Measurements from ENCODE around the gene SLC6A9.

The SLC6A9 gene

DNA sequence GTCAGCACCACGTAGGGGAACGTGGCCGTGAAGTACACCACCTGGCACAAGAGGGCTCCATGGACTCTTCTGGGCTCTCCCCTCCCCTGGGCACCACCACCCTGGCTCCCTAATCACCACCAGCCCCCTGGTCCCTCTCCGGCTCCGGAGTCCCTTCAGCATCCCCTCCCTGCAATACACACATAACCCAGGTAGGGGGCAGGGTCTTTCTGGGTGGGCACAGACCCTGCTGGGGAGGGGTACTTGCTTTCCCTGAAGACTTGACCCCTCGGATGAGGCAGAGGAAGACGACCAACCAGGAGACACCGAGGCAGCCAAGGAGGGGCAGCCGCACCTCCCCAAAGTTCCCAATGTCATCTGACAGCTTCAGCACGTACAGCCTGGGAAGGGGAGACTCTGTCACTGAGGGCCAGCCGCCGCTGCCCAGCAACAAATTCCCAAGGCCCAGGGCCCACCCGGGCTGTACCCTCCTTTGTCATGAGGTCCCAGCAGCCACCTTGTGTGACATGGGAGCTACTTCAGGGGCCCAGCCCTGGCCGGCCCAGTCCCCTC lies 28.6 kb downstream of the SLC6A9 start:
- Histone ChIP-seq H2BK5ac (ENCODE audit: low read length) (no peak overlapping the region), H3K27me3 (ENCODE audit: insufficient read depth, low read length, poor library complexity) (no peaks in the 10 kb centered on the region), H3K9ac (ENCODE audit: low read length) (no peak overlapping the region), H2BK120ac (ENCODE audit: low read depth, low read length) (no peak overlapping the region), H3K18ac (ENCODE audit: low read length) (no peak overlapping the region), H2BK15ac (replicated peaks; ENCODE audit: low read depth) (no peak overlapping the region), H3K27ac (ENCODE audit: low read depth, low read length) (no peak overlapping the region), H3K79me1 (ENCODE audit: low read length) (no peaks in the 10 kb centered on the region), H4K8ac (ENCODE audit: low read depth, low read length) (no peak overlapping the region), H3K79me2 (ENCODE audit: control insufficient read depth, insufficient read depth, low read length) (no peaks in the 10 kb centered on the region), H3K23ac (ENCODE audit: low read length) (no peak overlapping the region), H3K36me3 (ENCODE audit: control insufficient read depth, insufficient read depth, low read length) (peaks cover 2% of the 10 kb centered on the region), H4K5ac (ENCODE audit: low read length) (no peak overlapping the region), H2AK5ac (ENCODE audit: low read length) (no peak overlapping the region), H3K4ac (ENCODE audit: low read depth, low read length) (no peak overlapping the region), H3K4me3 (ENCODE audit: low read length) (no peak overlapping the region), H3K4me1 (ENCODE audit: control insufficient read depth, low read depth, low read length) (no peaks in the 10 kb centered on the region), H3K4me2 (ENCODE audit: low read length) (no peak overlapping the region), H3K56ac (ENCODE audit: low read length) (no peak overlapping the region)
- WGBS (ENCODE audit: extremely low coverage, insufficient coverage, low lambda C conversion rate) = no CpG with 5 or more reads among the region's 14 CpGs
- DNase-seq = no peak

DNA sequence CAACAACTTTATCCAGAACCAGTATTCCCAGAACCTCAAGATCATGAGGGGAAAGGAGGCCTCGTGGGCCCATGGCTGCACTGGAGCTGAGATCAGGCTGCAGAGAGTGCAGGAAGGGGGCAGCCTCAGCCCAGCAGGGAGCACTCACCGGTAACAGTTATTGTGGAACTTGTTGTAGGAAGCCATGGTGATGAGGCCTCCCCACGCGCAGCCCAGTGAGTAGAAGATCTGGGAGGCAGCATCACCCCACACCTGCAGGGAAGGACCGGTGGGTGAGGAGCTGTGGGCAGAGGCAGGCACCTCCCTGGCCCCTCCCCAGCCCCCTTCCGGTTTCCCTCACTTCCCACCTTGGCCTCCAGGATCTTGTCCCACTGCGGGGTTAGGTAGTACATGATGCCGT lies 29.1 kb downstream of the SLC6A9 start:
- Histone ChIP-seq H3K23ac (ENCODE audit: low read length) (no peak overlapping the region), H3K9ac (ENCODE audit: low read length) (no peak overlapping the region)

DNA sequence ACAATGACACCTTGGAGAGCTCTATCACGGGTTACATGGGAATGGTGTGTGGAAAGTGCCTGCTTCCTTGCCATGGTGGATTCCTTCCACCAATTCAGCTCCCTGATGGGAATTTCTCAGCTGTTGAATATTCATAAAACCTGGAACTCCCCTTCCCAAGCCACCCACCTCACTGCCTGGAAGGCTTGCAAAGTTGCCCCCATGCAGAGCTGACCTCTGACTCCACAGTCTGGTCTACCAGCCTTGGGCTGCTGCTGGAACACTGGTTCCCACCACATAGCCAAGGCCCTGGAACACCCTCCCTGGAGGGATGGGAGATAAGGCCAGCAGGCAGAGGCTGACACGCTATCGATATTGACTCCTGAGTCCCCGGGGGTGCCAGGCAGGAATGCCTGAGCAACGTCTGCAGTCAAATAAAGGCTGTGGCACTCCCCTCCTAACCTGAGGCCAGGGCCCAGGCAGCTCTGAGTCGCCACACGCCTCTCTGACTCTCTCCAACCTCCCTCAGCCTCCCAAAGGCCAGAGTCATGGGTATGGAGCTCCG lies 31.1 kb downstream of the SLC6A9 start:
- peak overlapping the region; percentile 80 for H2BK5ac ChIP-seq (ENCODE audit: low read length)
- no CpG with 5 or more reads among the region's 8 CpGs for WGBS (ENCODE audit: extremely low coverage, insufficient coverage, low lambda C conversion rate)
- no peak overlapping the region for H4K5ac ChIP-seq (ENCODE audit: low read length)
- peak; percentile 97 for DNase-seq
- H3K4ac ChIP-seq (ENCODE audit: low read depth, low read length) = no peak overlapping the region
- peak overlapping the region; percentile 18 for H3K56ac ChIP-seq (ENCODE audit: low read length)
- H3K9ac ChIP-seq (ENCODE audit: low read length) = no peak overlapping the region
- peak overlapping the region; percentile 24 for H3K27ac ChIP-seq (ENCODE audit: low read depth, low read length)
- H3K4me2 ChIP-seq (ENCODE audit: low read length) = no peak overlapping the region
- H2AK5ac ChIP-seq (ENCODE audit: low read length) = no peak overlapping the region
- no peaks in the 10 kb centered on the region for H3K4me1 ChIP-seq (ENCODE audit: control insufficient read depth, low read depth, low read length)
- no peak overlapping the region for H2BK15ac ChIP-seq (replicated peaks; ENCODE audit: low read depth)
- H3K23ac ChIP-seq (ENCODE audit: low read length) = no peak overlapping the region
- H3K27me3 ChIP-seq (ENCODE audit: insufficient read depth, low read length, poor library complexity) = no peaks in the 10 kb centered on the region
- H4K8ac ChIP-seq (ENCODE audit: low read depth, low read length) = no peak overlapping the region
- no peak overlapping the region for H2BK120ac ChIP-seq (ENCODE audit: low read depth, low read length)
- H3K18ac ChIP-seq (ENCODE audit: low read length) = no peak overlapping the region
- no peaks in the 10 kb centered on the region for H3K79me1 ChIP-seq (ENCODE audit: low read length)
- H3K36me3 ChIP-seq (ENCODE audit: control insufficient read depth, insufficient read depth, low read length) = no peaks in the 10 kb centered on the region
- no peak overlapping the region for H3K4me3 ChIP-seq (ENCODE audit: low read length)
- H3K79me2 ChIP-seq (ENCODE audit: control insufficient read depth, insufficient read depth, low read length) = no peaks in the 10 kb centered on the region

More for the DNA sequence above, 29.1 kb downstream of the SLC6A9 start:
- Histone ChIP-seq H2AK5ac (ENCODE audit: low read length) (no peak overlapping the region), H2BK120ac (ENCODE audit: low read depth, low read length) (no peak overlapping the region), H3K4me1 (ENCODE audit: control insufficient read depth, low read depth, low read length) (no peaks in the 10 kb centered on the region), H2BK5ac (ENCODE audit: low read length) (no peak overlapping the region), H3K4me3 (ENCODE audit: low read length) (no peak overlapping the region), H3K27me3 (ENCODE audit: insufficient read depth, low read length, poor library complexity) (no peaks in the 10 kb centered on the region), H3K79me2 (ENCODE audit: control insufficient read depth, insufficient read depth, low read length) (no peaks in the 10 kb centered on the region), H4K8ac (ENCODE audit: low read depth, low read length) (no peak overlapping the region), H3K4me2 (ENCODE audit: low read length) (no peak overlapping the region), H2BK15ac (replicated peaks; ENCODE audit: low read depth) (no peak overlapping the region), H3K18ac (ENCODE audit: low read length) (no peak overlapping the region), H3K36me3 (ENCODE audit: control insufficient read depth, insufficient read depth, low read length) (peaks cover 2% of the 10 kb centered on the region), H3K4ac (ENCODE audit: low read depth, low read length) (no peak overlapping the region), H3K79me1 (ENCODE audit: low read length) (no peaks in the 10 kb centered on the region), H3K27ac (ENCODE audit: low read depth, low read length) (no peak overlapping the region), H4K5ac (ENCODE audit: low read length) (no peak overlapping the region), H3K56ac (ENCODE audit: low read length) (no peak overlapping the region)
- no CpG with 5 or more reads among the region's 8 CpGs for WGBS (ENCODE audit: extremely low coverage, insufficient coverage, low lambda C conversion rate)
- DNase-seq = no peak

DNA sequence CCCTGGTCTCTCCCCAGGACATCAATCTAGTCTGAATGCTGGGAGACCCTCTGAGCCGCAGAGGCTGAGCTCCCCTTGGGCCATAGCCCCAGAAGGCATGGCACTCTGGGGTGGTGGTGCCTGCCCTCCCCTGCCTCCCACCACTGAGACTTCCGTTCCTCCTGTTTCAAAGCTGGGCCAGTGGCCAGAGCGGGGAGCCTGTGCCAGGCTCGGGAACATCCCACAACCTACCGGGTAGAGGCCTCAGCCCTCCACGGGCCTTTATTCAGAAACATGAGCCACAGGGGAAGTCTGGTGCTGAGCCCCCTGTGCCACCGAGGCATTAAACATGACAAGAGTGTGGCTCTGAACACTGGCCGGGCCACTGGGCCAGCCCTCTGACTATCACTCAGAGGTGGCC lies 31.8 kb downstream of the SLC6A9 start:
- Histone ChIP-seq H3K79me1 (ENCODE audit: low read length) (no peaks in the 10 kb centered on the region), H3K4me2 (ENCODE audit: low read length) (no peak overlapping the region), H2BK5ac (ENCODE audit: low read length) (peak overlapping the region; percentile 26), H2BK15ac (replicated peaks; ENCODE audit: low read depth) (no peak overlapping the region), H3K18ac (ENCODE audit: low read length) (no peak overlapping the region), H3K27ac (ENCODE audit: low read depth, low read length) (peak overlapping the region; percentile 24), H3K36me3 (ENCODE audit: control insufficient read depth, insufficient read depth, low read length) (no peaks in the 10 kb centered on the region), H3K9ac (ENCODE audit: low read length) (no peak overlapping the region), H3K79me2 (ENCODE audit: control insufficient read depth, insufficient read depth, low read length) (no peaks in the 10 kb centered on the region), H4K5ac (ENCODE audit: low read length) (peak overlapping the region; percentile 60), H4K8ac (ENCODE audit: low read depth, low read length) (no peak overlapping the region), H3K4me1 (ENCODE audit: control insufficient read depth, low read depth, low read length) (no peaks in the 10 kb centered on the region), H2BK120ac (ENCODE audit: low read depth, low read length) (no peak overlapping the region), H3K4me3 (ENCODE audit: low read length) (no peak overlapping the region), H3K56ac (ENCODE audit: low read length) (peak overlapping the region; percentile 25), H3K4ac (ENCODE audit: low read depth, low read length) (no peak overlapping the region), H3K27me3 (ENCODE audit: insufficient read depth, low read length, poor library complexity) (no peaks in the 10 kb centered on the region), H3K23ac (ENCODE audit: low read length) (no peak overlapping the region), H2AK5ac (ENCODE audit: low read length) (no peak overlapping the region)
- no CpG with 5 or more reads among the region's 8 CpGs for WGBS (ENCODE audit: extremely low coverage, insufficient coverage, low lambda C conversion rate)
- no peak for DNase-seq

DNA sequence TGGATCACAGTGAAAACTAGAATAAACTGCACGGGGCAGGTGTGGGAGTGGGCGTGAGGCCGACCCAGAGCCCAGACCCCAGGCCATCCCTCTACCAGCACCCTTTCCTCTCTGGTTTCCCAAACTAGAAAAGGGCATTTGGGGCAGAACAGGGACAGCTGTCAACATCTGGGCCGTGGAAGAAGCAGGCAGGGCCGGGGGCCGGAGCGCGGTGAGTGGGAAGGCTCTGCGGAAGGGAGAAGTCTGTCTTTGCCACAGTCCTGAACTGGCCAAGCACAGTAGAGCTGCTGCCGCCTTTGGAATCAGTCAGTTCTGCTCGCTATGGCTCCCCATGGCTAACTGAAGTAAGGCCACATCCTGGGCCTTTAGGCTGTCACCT lies 33.3 kb downstream of the SLC6A9 start:
- no peak overlapping the region for H4K8ac ChIP-seq (ENCODE audit: low read depth, low read length)
- no peak overlapping the region for H2BK5ac ChIP-seq (ENCODE audit: low read length)
- no peak overlapping the region for H2BK120ac ChIP-seq (ENCODE audit: low read depth, low read length)
- H3K18ac ChIP-seq (ENCODE audit: low read length) = no peak overlapping the region
- no peak overlapping the region for H3K23ac ChIP-seq (ENCODE audit: low read length)
- H3K27me3 ChIP-seq (ENCODE audit: insufficient read depth, low read length, poor library complexity) = no peaks in the 10 kb centered on the region
- no peaks in the 10 kb centered on the region for H3K36me3 ChIP-seq (ENCODE audit: control insufficient read depth, insufficient read depth, low read length)
- no peak overlapping the region for H4K5ac ChIP-seq (ENCODE audit: low read length)
- no peak overlapping the region for H3K9ac ChIP-seq (ENCODE audit: low read length)
- no CpG with 5 or more reads among the region's 11 CpGs for WGBS (ENCODE audit: extremely low coverage, insufficient coverage, low lambda C conversion rate)
- H3K4me3 ChIP-seq (ENCODE audit: low read length) = no peak overlapping the region
- H3K27ac ChIP-seq (ENCODE audit: low read depth, low read length) = no peak overlapping the region
- no peak for DNase-seq
- H3K4me2 ChIP-seq (ENCODE audit: low read length) = no peak overlapping the region
- H3K79me2 ChIP-seq (ENCODE audit: control insufficient read depth, insufficient read depth, low read length) = no peaks in the 10 kb centered on the region
- no peak overlapping the region for H2BK15ac ChIP-seq (replicated peaks; ENCODE audit: low read depth)
- no peak overlapping the region for H3K56ac ChIP-seq (ENCODE audit: low read length)
- H3K4me1 ChIP-seq (ENCODE audit: control insufficient read depth, low read depth, low read length) = no peaks in the 10 kb centered on the region
- no peak overlapping the region for H2AK5ac ChIP-seq (ENCODE audit: low read length)
- no peak overlapping the region for H3K4ac ChIP-seq (ENCODE audit: low read depth, low read length)
- H3K79me1 ChIP-seq (ENCODE audit: low read length) = no peaks in the 10 kb centered on the region
